Umbilical cord (tissue), 2 donors: Measurements from ENCODE around the gene NUDCD3. TPM values are rescaled to one million over a fixed set of nuclear protein-coding genes. Genes with fewer than 3 reads are reported as not detected.

ENCODE experiments used
- DNase-seq: peaks from one replicate; pipeline ENCODE4 v3.0.0-alpha.2; 2015; ENCODE audit warnings: low spot score
- total RNA-seq: library from RNA; depleted of rRNA; stranded (reverse); fragments of >200 nt; gene quantifications from one replicate; pipeline ENCODE4 v1.2.3, GENCODE V29; 2014; ENCODE audit warnings: low replicate concordance; ENCODE audit not compliant: insufficient read depth

Gene NUDCD3
- 51.8 TPM for total RNA-seq

DNA sequence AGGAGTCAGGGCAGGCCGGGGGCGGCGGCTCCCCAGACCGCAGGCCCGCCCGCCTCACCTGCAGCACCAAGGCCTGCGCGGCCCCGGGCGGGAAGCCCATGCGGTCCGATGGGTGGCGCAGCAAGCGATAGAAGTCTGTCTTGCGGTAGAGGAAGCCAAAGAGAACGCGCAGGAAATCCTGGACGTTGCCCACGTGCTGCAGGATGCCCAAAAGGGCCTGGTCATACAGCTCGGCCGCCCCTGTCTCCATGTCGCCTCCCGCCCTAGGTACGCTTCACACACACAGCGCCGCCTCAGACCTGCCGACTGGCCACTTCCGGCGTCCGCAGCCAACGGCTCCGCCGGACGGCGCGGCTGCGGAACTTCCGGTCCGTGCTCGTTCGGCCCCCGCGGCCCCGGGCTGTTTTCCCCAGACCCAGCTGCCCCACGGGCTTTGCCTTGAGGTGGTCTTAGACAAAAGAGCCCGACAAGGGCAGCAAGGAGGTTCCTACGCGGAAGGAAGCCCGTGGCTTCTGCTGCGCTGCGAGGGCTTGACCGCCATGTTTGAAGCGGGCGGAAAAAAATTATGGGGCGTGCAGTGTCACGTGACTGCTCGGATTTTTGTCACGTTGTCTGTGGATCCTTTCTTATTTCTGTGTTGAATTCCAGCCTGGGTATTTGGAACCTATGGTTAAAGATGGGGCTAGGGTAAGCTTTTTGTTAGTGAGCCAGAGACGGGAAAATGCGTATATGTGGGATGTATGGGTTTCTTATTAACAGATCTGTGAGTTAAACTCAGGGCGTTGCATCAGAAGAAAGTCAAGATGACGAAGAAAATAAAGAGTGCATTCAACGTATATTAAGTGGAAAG lies at the start of gene NUDCD3:
NUDCD3 (minus strand) TSS at position 308 of the 850 bp plus-strand sequence; CDS start at position 250, 58 bp downstream.
- peak; percentile 91 for DNase-seq

DNA sequence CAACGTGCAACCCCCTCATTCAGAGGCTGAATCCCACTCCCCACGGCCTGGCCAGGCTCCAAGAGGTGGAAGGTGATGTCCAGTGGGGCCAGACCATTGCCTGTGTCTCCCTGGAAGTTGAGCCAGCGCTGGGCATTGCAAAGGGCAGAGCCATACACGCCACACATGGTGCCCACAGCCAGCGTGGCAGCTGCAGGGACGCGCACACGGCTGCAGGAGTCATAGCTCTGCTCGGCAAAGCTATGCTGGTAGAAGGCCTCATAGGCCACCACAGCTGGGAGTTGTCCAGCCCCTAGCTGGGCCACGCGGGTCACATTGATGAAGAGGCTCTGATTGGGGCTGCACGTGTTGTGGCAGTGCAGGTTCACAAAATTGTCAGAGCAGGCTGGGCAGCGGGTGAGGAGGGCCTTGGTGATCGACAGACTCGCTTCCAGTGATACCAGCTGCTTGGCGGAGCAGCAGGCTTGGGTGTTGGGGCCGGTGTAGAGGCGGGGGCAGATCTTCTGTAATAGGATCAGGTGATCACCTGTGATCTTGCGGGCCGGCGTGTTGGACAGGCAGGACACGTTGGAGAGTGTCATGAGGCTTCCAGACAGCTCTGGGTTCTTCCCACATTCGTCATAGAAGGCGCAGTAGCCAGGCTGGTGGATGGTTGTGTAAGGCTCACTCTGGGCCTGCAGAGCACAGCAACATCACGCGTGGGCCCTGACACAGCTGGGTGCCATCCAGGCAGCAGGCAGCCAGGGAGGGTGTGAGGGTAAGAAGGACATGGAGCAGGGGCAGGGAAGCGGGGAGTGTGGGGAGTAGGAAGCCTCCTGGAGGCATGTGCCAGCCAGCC lies 49.4 kb upstream of the NUDCD3 start:
- no peak for DNase-seq

DNA sequence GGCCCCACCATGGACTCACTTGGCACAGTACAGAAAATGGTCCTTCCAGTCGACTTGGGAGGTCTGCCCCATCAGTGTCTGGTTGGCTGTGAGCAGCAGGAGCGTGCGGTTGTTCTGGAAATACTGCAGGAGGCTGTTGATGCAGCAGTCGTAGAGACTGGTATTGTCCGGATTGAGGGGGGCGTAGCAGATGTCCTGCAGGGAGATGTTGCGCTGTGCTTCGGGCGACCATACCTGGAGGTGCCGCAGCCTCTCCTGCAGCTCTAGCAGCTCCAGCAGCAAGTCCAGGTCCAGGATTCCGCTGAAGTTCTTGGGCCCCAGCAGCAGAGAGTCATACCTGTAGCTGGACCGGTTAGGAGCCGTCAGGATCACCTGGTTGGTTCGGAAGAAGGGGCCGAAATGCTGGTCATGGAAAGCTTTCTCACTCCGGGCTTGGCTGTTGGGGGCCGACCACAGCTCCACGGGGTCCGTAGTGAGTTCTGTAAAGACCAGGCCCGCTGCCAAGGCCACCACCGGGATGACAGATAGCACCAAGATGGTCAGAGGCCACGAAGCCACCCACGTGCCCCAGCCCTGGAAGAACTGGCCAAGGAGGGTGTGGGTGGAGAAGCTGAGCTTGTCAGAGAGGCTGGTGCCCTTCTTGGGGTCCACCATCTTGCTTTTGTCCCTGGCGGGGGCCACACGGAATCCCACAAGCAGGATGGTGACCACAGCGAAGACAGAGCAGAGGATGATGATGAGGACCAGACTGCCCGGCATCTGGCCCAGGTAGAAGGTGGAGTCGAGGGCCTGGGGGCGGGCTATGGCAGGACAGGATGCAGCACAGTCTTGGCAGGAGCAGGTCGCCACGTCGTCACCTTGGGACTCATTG lies 48.6 kb upstream of the NUDCD3 start:
- no peak for DNase-seq

DNA sequence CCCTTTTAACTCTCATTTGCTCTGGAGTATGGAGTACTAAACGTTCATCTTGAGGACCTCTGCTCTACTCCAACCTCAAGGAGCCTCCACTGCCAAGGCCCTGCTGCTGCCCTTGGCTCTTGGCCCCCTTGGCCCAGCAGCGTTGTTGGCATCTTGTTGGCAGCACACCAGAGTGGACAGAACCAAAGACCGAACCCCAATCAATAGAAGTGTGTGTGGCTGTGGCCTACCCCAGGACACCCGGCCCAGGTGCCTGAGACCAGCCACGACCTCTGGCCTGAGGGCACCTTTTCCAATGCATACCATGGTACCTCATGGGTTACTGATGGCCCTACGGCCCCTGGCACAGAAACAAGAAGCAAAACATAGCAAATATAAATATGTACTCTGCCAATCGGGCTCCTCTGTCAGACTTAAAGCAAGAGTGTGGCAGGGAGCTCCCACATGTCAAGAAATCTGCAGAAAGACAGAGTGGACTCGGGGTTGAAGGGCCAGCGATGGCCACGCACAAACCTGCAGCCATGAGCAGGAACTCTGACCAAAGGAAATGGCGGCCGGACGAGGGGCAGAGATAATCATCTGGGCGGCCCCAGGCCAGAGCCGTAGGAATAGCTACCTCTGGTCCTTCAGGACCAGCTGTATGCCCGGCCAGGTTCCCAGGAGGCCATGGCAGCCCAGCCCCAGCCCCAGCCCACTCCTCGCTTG lies 47.8 kb upstream of the NUDCD3 start:
- no peak for DNase-seq

DNA sequence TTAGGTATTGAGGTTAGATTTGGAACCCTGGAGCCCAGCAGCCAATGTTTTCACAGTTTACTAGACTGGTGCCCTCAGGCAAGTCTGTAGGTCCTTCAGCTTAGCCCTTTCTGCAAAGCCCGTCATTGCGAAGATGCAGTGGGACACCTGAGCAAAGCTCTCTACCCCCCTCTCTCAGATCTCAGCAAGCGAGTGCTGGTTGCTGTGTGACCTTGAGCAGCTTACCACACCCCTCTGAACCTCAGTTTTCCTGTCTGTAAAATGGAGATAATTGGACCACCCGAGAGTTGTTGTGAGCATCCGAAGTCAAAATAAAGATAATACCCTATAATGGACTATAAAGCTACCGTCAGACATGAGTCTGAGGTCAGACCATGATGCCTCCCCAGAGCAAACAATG lies 47.0 kb upstream of the NUDCD3 start:
- DNase-seq: no peak

DNA sequence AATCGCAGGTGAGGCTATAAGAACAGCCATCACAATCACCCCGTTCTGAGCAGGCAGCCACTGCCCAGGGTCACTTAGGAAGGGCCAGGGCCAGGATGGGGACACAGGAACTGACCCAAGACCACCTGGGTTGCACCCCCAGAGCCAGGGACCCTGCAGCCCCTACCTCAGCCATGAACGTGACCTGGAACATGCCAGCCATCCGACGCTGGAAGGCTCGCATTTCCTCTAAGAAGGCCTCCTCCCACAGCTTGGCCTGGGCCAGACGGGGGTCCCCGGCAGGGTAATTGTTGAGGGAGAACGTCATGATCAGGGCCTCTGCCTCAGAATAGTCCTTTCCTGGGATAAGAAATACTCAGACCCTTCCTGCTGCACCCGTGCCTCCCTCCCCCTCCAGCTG lies 45.6 kb upstream of the NUDCD3 start:
- DNase-seq: no peak

DNA sequence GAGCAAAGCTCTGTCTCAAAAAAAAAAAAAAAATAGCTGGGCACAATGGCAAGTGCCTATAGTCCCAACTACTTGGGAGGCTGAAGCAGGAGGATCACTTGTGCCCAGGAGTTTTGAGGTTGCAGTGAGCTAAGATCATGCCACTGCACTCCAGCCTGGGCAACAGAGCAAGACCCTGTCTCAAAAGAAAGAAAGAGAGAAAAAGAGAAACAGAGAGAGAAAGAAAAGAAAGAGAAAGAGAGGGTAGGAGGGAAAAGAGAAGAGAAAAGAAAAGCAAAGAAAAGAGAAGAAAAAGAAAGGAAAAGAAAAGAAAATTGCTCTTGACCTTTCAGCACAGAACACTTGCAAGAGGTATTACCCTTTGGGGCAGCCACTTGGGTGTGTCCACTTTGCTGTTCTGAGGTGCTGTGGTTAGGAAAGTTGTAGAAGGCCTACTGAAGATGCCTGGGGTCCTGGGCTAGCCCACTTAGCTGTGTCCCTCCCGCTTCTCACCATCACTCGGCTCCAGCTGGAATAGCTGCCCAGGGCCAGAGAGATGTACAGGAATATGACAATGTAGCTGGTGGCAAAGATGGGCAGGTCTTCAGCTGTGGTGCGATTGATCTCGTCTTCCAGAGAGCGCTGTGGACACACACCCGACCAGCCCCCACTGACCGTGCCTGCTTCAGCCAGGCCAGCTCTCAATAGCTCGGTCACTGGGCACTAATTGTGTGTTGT lies 45.0 kb upstream of the NUDCD3 start:
- no peak for DNase-seq

DNA sequence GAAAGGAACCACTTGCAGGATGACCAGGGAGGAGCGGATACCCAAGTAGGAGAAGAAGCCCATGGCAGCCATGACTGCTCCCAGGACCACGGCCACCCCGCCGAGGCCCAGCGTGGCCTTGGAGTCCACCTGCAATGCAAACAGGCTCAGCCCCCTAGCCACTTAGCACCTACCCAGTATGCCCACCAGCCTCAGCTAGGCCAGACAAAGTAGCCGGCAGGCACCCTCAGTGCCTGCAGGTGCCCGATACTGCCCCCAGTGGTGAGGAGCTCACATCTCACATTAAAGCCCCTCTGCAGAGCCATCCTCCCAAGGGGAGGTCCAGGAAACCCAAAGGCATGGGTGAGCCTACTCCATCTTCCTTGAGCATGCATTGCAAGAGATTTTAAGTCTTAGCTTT lies 44.0 kb upstream of the NUDCD3 start:
- DNase-seq: no peak

DNA sequence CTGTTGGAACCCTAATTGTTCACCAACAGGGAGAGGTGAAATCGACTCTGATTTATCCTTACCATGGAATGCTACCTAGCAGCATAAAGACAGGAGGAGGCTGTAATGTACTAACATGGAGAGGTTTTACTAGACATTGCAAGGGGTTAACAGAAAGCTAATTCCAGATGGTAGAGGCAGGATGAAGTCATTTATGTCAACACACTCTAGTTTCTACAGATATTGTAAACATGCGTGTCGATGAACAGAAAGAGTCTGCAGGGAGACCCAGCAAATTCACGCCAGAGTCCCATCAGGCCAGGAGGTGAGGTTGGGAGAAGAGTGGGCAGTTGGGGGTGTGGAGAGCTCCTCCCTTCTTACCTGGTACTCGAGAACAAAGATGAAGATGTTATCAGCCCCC lies 43.6 kb upstream of the NUDCD3 start:
- DNase-seq: no peak

DNA sequence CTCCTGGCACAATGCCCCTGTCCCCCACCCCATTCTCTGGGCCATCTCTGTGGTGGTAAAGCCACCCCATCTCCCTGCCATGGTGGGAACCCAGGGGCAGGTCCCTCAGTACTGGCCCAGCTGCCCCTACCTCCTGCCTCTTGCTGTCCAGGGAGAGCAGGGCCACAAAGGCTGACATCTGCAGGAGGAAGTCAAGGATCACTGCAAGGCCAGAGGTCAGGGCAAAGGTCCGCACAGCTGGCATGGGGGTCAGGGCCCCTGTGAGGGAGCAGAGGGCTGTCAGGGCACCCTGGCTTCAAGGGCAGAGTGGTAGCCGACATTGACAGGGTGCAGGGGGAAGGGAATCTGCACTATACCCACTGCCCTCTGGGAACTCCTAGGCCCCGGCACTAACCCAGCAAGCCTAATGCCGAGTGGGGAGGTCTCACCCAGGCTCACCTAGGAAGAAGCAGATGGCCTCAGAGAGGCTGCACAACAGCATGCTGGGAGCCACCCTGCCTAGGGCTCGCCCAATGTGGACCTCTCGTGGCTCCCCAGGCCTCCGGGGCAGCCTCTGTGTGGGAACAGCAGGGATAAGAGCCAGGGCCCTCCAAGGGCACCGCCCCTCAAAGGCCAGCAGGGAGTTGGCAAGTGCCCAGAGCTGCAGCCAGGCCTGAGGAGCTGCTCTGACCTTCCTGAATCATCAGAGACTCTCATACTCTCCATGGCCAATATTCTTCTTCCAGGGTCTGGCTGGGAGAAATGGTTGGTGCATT lies 43.0 kb upstream of the NUDCD3 start:
- DNase-seq: no peak

DNA sequence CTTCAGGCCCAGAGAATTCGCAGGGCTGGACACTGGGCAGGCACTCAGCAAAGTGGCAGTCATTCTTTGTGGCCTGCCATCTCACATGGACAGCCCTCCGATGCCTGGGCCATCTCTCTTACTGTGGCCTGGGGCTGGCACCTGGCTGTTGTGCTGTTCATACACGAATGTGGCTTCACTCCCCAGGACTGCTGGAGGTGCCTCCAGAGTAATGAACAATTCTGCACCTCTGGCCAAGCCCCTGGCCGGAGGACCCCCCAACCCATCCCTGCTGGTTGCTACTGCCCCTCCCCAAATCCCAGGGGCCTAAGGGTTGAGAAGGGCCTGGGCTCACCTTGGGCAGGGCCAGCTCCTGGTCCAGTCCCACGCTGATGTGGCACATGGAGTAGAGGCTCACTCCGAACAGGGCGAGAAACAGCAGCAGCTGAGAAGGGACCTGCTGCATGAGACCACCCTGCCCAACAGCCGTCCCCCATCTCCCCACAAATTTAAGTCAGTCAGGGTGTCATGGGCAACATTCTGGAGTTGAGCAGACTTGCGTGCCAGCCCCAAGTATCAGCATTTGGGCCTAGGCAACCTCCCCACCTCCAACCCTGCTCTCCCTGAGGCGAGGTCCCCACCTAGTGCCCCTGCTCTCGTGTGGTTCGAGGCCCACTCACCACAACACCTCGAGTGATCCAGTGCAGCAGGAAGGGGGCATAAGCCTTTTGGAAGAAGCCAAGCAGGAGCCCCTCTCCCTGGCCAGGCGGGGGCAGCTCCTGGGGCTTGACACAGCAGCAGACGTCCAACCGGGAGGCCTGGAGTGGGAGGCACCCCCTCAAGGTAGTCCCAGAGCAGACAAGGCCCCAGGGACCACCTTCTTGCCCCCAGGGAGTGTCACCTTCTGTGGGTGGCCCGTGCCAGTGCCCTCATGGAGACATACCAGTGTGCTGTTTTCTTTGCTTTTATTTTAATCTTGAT lies 41.2 kb upstream of the NUDCD3 start:
- DNase-seq: no peak

DNA sequence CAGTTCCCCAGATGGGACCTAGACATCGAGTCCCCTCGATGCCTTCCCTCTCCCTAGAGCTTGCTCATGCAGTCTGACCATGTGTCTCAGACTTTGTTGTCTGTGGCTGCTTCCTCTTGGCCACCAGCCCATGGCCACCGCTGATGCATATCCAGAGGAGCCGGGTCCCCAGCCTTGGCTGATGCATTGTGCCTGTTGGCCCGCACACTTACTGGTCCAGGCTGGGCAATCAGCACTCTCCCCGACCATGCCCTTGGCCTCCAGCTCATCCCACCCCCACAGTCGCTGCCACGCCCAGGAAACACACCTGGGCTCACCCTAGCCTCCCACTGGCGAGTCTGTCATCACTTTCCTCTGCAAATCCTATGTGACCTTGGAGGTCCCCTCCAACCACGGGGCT lies 40.5 kb upstream of the NUDCD3 start:
- DNase-seq: no peak

DNA sequence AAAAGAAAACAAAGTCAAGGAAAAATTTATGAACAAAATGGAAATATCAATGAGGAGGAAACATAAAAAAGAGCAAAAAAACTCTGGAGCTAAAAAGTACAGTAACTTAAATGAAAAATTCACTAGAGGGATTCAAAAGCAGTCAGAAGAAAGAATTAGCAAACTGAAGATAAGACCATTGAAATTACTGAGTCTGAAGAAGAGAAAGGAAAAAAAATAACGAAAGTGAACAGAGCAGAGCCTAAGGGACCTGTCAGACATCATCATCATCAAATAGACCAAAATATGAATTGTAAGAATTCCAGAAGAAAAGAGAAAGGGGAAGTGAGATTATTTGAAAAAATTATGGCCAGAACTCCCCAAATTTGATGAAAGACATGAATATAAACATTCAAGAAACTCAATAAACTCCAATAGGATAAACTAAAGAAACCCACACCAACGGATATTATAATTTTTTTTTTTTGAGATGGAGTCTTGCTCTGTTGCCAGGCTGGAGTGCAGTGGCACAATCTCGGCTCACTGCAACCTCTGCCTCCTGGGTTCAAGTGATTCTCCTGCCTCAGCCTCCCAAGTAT lies 34.4 kb upstream of the NUDCD3 start:
- no peak for DNase-seq

DNA sequence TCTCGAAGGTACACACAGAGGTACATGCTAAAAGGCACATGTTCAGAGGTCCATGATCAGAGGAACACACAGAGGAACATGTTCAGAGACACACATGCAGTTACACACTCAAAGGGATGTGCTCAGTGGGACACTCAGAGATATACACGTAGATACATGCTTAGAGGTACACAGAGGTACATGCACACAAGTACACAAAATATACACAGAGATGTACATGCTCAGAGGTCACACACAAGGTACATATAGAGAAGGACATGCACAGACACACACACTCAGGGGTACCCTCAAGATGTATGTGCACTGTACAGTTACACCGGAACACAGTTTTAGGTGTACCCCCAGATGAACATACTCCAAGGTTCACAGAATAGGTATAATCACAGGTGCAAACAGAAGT lies 31.9 kb upstream of the NUDCD3 start:
- no peak for DNase-seq

DNA sequence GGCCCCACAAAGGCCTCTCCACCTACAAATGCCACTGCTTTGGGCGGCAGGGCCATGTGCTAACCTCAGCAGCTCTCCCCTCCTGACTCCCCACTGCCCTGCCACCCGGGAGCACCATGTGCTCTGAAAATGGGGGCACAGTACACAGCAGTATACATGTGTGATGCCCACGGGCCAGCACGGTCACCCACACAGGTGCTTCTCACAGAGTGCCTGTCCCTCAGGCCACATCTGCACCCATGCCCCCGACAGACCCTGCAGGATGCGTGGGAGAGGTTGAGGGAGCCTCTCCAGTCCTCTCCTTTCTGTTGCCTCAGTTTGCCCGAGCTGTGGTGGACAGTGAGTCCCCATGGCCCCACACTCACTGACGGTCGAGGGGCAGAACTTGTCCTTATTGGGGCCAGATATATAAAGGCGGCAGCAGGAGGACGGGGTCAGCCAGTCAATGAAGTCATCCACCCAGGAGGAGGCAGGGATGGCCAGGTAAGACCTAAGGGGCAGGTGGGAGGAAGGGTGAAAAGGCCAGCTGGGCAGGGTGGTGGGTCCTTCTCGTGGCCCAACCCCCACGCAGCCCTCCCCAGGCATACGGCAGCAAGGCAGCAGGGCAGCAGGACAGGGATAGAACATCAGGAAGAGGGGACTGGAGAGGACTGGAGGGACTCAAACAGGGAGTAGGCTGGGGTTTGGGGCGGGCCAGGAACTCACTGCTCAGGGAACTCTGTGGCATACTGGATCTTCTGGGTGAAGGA lies 31.1 kb upstream of the NUDCD3 start:
- DNase-seq: no peak

DNA sequence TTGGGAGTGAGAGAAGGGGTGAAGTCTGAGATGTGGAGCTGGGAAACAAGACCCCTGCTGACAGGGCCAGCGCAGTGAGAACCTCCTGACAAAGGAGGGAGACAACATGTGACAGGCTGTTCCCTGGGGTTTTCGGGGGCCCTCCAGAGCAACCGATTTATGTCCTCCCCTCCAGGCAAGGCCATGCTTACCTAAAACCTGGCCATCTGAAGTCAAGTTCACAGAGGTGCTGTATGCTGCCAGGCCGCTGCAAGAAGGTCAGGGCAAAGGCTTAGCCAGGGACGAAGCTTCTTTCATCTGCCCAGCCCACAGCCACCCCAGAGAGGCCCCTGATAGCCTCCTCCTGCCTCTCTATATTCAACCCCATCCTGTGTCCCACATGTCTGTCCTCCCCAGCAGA lies 30.1 kb upstream of the NUDCD3 start:
- no peak for DNase-seq

DNA sequence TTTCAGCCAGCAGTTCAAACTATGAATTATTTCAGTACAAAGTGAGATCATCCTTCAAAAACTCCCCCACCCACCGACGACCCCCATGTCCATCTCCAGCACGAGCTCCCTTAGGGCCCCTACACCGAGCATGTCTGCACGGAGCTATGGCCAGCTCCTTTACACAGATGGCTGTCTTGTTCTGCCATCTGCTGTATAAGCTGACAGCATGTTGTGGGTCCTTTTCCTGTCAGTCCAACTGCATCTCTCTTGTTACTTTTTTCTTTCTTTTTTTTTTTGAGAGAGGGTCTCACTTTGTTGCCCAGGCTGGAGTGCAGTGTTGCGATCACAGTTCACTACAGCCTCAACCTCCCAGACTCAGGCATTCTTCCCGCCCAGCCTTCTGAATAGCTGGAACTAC lies 29.1 kb upstream of the NUDCD3 start:
- no peak for DNase-seq
